ENCODE data around the gene UBE2E2.

- TF ChIP-seq, protein P1, sequence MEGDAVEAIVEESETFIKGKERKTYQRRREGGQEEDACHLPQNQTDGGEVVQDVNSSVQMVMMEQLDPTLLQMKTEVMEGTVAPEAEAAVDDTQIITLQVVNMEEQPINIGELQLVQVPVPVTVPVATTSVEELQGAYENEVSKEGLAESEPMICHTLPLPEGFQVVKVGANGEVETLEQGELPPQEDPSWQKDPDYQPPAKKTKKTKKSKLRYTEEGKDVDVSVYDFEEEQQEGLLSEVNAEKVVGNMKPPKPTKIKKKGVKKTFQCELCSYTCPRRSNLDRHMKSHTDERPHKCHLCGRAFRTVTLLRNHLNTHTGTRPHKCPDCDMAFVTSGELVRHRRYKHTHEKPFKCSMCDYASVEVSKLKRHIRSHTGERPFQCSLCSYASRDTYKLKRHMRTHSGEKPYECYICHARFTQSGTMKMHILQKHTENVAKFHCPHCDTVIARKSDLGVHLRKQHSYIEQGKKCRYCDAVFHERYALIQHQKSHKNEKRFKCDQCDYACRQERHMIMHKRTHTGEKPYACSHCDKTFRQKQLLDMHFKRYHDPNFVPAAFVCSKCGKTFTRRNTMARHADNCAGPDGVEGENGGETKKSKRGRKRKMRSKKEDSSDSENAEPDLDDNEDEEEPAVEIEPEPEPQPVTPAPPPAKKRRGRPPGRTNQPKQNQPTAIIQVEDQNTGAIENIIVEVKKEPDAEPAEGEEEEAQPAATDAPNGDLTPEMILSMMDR (IDR thresholded peaks at IDR 0.05) = no peak
- TF ChIP-seq POLR2A (IDR thresholded peaks at IDR 0.05) = no peak
Observed at GRCh38 chr3:23619705-23620637, 416.8 kb downstream of the UBE2E2 start.

All from ovary (tissue), 3 donors.